Type B pancreatic cell (in vitro differentiated cells): ENCODE data around the gene LINGO1. TPM values are rescaled to one million over a fixed set of nuclear protein-coding genes. Genes with fewer than 3 reads are reported as not detected.
A peak's percentile ranks its signal among the peaks of the same experiment; 100 is the strongest.

Experiments
- DNase-seq: peaks from one replicate; pipeline ENCODE4 v3.0.0; 2021; ENCODE audit warnings: mixed read lengths; ENCODE audit not compliant: unreplicated experiment; ENCODE audit errors: extremely low spot score
- H3K27ac Mint-ChIP-seq: 2 replicates; pipeline ENCODE4 v1.8.0; 2021; ENCODE audit warnings: mild to moderate bottlenecking, mixed read lengths
- H3K27me3 Mint-ChIP-seq: 2 replicates; pipeline ENCODE4 v1.8.0; 2021; ENCODE audit warnings: mixed read lengths
- H3K36me3 Mint-ChIP-seq: 2 replicates; pipeline ENCODE4 v1.8.0; 2021; ENCODE audit warnings: mixed read lengths
- H3K4me1 Mint-ChIP-seq: one replicate; pipeline ENCODE4 v1.8.0; 2021; ENCODE audit warnings: mixed read lengths; ENCODE audit not compliant: unreplicated experiment
- H3K4me3 Mint-ChIP-seq: 2 replicates; pipeline ENCODE4 v1.8.0; 2021; ENCODE audit warnings: mild to moderate bottlenecking, mixed read lengths
- H3K9me3 Mint-ChIP-seq: 2 replicates; pipeline ENCODE4 v1.8.0; 2021; ENCODE audit warnings: mixed read lengths
- total RNA-seq: library from RNA; stranded (reverse); gene quantifications from 2 replicates; pipeline ENCODE4 v1.2.1, GENCODE V29; 2021; ENCODE audit warnings: low replicate concordance
- TF ChIP-seq, protein P1 (sequence below): fragments of 200-600 bp; sonication (generic); conservative IDR thresholded peaks from 2 replicates; pipeline ENCODE4 v1.5.0; 2021; ENCODE audit warnings: antibody characterized with exemption, mild to moderate bottlenecking

The LINGO1 gene
- total RNA-seq, 1 donor from 2014 or later, result 19.6 TPM

DNA sequence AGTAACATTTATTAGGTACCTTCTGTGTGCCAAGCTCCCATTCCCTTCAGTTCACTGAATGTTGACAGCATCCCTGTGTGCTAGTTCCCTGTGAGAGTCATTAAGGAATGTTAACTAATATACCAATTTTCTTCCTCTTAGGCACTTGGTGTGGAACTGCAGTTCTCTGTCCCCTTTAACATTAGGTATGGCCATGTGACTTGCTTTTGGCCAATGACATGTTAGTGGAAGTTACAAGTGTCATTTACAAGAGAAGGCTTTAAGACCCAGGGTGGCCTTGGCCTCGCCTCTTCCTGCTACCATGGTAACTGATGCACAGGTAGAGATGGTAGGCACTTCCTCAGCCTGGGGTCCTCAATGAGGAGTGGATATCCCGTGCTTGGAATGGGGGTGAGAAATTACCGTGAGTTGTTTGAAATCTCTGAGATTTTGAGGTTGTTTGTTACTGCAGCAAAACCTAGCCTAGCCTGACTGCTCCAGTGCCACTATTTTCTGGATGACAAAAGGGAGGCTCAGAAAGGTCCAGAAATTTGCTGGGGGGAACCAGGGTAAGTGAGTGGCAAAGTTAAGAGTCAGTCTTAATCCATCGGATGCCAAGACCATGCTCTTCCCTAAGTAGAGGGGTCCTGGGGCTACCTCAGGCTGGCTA lies 21.2 kb upstream of the LINGO1 start:
- Mint-ChIP-seq H3K36me3 (no peaks in the 10 kb centered on the region), H3K9me3 (no peaks in the 10 kb centered on the region), H3K27ac (no peak overlapping the region), H3K4me1 (no peaks in the 10 kb centered on the region), H3K27me3 (peaks cover 26% of the 10 kb centered on the region), H3K4me3 (no peak overlapping the region)
- TF ChIP-seq, protein P1, sequence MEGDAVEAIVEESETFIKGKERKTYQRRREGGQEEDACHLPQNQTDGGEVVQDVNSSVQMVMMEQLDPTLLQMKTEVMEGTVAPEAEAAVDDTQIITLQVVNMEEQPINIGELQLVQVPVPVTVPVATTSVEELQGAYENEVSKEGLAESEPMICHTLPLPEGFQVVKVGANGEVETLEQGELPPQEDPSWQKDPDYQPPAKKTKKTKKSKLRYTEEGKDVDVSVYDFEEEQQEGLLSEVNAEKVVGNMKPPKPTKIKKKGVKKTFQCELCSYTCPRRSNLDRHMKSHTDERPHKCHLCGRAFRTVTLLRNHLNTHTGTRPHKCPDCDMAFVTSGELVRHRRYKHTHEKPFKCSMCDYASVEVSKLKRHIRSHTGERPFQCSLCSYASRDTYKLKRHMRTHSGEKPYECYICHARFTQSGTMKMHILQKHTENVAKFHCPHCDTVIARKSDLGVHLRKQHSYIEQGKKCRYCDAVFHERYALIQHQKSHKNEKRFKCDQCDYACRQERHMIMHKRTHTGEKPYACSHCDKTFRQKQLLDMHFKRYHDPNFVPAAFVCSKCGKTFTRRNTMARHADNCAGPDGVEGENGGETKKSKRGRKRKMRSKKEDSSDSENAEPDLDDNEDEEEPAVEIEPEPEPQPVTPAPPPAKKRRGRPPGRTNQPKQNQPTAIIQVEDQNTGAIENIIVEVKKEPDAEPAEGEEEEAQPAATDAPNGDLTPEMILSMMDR, result no peak
- no peak for DNase-seq

DNA sequence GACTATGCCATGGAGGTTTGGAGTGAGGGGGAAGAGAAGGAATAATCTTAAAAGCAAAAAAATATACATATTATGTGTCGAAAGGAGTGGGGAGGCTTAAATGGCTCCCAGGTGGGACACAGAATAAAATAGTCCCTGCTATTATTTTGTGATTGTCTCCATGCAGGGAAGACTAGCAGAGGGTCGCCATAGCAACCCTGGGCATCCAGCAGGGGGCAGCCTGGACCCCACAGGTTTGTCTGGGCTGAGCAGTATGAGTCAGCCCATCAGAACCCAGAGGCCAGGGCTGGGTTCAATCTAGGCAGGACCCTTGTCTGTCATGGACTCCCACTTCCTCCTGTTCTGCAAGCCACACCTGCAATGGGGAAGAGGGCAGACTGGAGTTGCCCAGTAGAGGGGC lies 17.6 kb upstream of the LINGO1 start:
- no peak overlapping the region for H3K4me3 Mint-ChIP-seq
- no peak for DNase-seq
- TF ChIP-seq, protein P1, result peak; percentile 60
- H3K36me3 Mint-ChIP-seq, result no peaks in the 10 kb centered on the region
- no peaks in the 10 kb centered on the region for H3K9me3 Mint-ChIP-seq
- peak overlapping the region; percentile 61 for H3K27ac Mint-ChIP-seq
- no peaks in the 10 kb centered on the region for H3K4me1 Mint-ChIP-seq
- peaks cover 20% of the 10 kb centered on the region for H3K27me3 Mint-ChIP-seq

DNA sequence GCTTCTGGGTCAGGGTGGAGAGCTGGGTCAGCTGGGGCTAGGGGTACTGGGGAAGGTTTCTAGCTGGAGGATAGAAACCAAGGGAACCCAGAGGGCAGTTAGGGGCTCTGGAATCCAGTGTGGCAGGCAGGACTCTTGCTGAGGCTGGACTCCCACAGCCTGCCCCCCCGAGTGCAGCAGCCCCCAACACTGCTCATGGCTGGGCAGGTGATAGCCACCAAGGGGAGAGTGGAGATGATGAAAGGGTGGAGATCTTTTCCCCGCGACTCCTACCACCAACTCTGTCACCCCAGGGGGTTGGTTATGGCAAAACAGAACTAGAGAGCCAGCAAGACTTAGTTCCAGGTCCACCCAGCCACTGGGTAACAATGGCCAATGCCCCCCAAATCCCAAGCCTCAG lies 16.9 kb upstream of the LINGO1 start:
- TF ChIP-seq, protein P1, result no peak
- no peak overlapping the region for H3K4me3 Mint-ChIP-seq
- peaks cover 13% of the 10 kb centered on the region for H3K27me3 Mint-ChIP-seq
- no peaks in the 10 kb centered on the region for H3K9me3 Mint-ChIP-seq
- DNase-seq, result no peak
- no peaks in the 10 kb centered on the region for H3K36me3 Mint-ChIP-seq
- H3K4me1 Mint-ChIP-seq, result no peaks in the 10 kb centered on the region
- H3K27ac Mint-ChIP-seq, result no peak overlapping the region

DNA sequence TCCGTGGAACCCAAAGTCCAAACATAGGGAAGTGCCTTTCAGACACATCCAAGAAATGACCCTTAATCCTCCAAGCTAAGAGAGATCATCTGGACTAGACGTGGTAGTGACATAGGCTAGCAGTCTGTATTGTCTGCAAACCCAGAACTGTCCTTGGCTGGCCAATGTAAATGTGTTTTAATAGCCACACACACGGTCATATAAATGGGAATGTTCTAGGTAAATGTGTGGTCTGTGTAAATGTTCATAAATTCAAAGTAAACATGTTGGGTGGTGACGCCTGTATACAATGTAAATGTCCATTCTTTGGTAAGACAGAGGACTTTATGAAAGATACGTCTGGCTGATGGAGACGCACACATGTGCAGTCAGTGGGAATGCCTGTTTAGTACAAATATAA lies 16.3 kb upstream of the LINGO1 start:
- TF ChIP-seq, protein P1, result no peak
- H3K4me3 Mint-ChIP-seq, result no peak overlapping the region
- H3K4me1 Mint-ChIP-seq, result no peaks in the 10 kb centered on the region
- no peak overlapping the region for H3K27ac Mint-ChIP-seq
- H3K9me3 Mint-ChIP-seq, result no peaks in the 10 kb centered on the region
- H3K36me3 Mint-ChIP-seq, result no peaks in the 10 kb centered on the region
- no peak for DNase-seq
- peaks cover 12% of the 10 kb centered on the region for H3K27me3 Mint-ChIP-seq

DNA sequence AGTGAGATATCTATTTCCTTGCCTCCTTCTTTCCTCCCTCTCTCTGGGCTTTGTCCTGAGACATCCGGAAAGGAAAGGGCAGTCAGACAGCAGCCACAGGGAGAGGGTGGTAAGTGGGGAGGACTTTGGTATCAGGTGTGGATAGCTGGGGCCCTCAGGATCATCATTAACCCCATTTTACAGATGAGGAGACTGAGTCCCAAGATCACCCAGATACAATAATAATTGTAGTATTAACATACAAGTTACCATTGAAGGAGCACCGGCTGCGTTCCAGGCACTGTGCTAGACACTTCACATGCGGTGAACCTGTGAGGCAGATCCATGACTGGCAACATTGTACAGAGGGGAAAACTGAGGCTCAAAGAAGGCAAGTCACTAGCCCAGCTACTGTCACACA lies 15.2 kb upstream of the LINGO1 start:
- Mint-ChIP-seq H3K4me1 (no peaks in the 10 kb centered on the region), H3K27ac (no peak overlapping the region), H3K36me3 (no peaks in the 10 kb centered on the region), H3K27me3 (peaks cover 10% of the 10 kb centered on the region), H3K4me3 (no peak overlapping the region), H3K9me3 (no peaks in the 10 kb centered on the region)
- no peak for DNase-seq
- TF ChIP-seq, protein P1, result no peak
